ENCODE data around the gene ICA1.

DNA sequence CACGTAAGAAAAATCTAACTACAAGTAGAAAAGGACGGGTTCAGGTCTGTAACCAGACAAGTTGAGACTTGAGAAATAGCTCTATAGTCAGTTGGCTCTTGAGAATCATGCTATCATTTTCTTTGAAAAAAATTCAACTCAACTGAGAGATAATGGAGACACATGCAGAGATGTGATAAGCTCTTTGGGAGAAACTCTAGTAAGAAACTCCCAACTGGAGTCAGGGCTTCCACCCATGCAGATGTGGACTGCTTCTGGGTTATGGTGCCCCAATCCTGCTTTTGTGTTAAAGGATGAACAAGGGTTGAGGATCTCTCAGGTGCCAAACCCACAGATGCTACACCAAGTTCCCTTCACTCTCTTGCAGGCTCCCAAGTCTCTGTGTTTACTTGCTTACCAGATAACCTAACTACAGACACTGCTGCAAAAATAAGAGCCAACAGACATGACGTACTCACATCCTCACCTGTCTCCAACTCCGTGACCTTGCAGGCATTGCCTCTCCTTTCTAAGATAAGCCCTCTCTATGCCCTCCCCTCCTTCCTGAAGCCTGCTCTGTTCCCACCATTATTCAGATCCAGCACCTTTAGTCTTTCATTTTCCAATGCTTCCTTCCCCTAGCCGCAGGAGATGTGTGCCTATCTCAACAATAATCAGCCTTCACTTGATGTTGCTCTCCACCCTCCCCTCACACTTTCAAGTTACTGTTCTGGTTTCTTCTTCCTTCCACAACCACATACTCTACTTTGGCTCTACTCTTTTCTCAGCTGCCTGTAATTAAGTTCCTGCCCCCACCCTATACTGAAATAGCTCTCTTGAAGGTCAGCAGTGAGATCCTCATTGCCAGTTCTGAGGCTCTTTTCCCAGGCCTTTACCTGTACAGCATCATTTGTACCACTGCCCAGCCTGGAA is 130.0 kb downstream of the ICA1 start:
- TF ChIP-seq, protein P1, sequence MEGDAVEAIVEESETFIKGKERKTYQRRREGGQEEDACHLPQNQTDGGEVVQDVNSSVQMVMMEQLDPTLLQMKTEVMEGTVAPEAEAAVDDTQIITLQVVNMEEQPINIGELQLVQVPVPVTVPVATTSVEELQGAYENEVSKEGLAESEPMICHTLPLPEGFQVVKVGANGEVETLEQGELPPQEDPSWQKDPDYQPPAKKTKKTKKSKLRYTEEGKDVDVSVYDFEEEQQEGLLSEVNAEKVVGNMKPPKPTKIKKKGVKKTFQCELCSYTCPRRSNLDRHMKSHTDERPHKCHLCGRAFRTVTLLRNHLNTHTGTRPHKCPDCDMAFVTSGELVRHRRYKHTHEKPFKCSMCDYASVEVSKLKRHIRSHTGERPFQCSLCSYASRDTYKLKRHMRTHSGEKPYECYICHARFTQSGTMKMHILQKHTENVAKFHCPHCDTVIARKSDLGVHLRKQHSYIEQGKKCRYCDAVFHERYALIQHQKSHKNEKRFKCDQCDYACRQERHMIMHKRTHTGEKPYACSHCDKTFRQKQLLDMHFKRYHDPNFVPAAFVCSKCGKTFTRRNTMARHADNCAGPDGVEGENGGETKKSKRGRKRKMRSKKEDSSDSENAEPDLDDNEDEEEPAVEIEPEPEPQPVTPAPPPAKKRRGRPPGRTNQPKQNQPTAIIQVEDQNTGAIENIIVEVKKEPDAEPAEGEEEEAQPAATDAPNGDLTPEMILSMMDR (IDR thresholded peaks at IDR 0.05): no peak
- TF ChIP-seq EP300 (IDR thresholded peaks at IDR 0.05) (no peak), POLR2A (IDR thresholded peaks at IDR 0.05) (no peak), POLR2AphosphoS5 (IDR thresholded peaks at IDR 0.05) (no peak)

All from sigmoid colon (tissue), 4 donors.